HepG2 (cell line): ENCODE measurements around the gene SDK1.

Experiments
- CTCF ChIP-seq: sonication (generic); formaldehyde crosslinking; IDR thresholded peaks from 2 replicates; pipeline ENCODE4 v1.5.0; 2020; ENCODE audit warnings: mild to moderate bottlenecking, missing genetic modification reagents, moderate library complexity
- ELK4 ChIP-seq: sonication (generic); formaldehyde crosslinking; IDR thresholded peaks from 2 replicates; pipeline ENCODE4 v1.9.0; 2021; ENCODE audit warnings: missing genetic modification reagents, borderline replicate concordance
- FOXJ3 ChIP-seq: sonication (generic); formaldehyde crosslinking; IDR thresholded peaks from 2 replicates; pipeline ENCODE4 v1.4.0; 2020; ENCODE audit warnings: missing genetic modification reagents, mild to moderate bottlenecking, borderline replicate concordance
- GTF3A ChIP-seq: sonication (generic); formaldehyde crosslinking; conservative IDR thresholded peaks from 2 replicates; pipeline ENCODE4 v1.4.0; 2020; ENCODE audit warnings: mild to moderate bottlenecking, missing genetic modification reagents
- MAFF ChIP-seq: IDR thresholded peaks from 2 replicates; pipeline ENCODE4 v1.6.1; 2011; ENCODE audit warnings: low read depth, low read length, improper control_type of control experiment
- ZNF609 ChIP-seq: sonication (generic); formaldehyde crosslinking; IDR thresholded peaks from 2 replicates; pipeline ENCODE4 v1.4.0; 2020; ENCODE audit warnings: mild to moderate bottlenecking, missing genetic modification reagents, borderline replicate concordance
- ZNF83 ChIP-seq: sonication (generic); formaldehyde crosslinking; IDR thresholded peaks from 2 replicates; pipeline ENCODE4 v1.4.0; 2020; ENCODE audit warnings: missing genetic modification reagents, mild to moderate bottlenecking, borderline replicate concordance

GRCh38 chr7:3272691-3273141, 28.3 kb upstream of the SDK1 start:
- TF ChIP-seq MAFF = no peak
- no peak for TF ChIP-seq ZNF83
- no peak for TF ChIP-seq CTCF (CRISPR knock-in tag)
- TF ChIP-seq ZNF609 = no peak
- TF ChIP-seq GTF3A (CRISPR knock-in tag) = no peak
- TF ChIP-seq FOXJ3 = no peak
- TF ChIP-seq ELK4 (CRISPR knock-in tag) = no peak
